NCI-H1436 (cell line): ENCODE data around the gene DPEP2NB.
A peak's percentile ranks its signal among the peaks of the same experiment; 100 is the strongest.
"Not testable (repeated sequence)": the region's sequence is repeated elsewhere in the genome, so short reads cannot be mapped to it uniquely, and the experiment has no call there.

Source experiments
- DNase-seq: peaks from one replicate; lab custom pipeline; 2025; lab: John Stamatoyannopoulos, UW

Gene DPEP2NB

DNA sequence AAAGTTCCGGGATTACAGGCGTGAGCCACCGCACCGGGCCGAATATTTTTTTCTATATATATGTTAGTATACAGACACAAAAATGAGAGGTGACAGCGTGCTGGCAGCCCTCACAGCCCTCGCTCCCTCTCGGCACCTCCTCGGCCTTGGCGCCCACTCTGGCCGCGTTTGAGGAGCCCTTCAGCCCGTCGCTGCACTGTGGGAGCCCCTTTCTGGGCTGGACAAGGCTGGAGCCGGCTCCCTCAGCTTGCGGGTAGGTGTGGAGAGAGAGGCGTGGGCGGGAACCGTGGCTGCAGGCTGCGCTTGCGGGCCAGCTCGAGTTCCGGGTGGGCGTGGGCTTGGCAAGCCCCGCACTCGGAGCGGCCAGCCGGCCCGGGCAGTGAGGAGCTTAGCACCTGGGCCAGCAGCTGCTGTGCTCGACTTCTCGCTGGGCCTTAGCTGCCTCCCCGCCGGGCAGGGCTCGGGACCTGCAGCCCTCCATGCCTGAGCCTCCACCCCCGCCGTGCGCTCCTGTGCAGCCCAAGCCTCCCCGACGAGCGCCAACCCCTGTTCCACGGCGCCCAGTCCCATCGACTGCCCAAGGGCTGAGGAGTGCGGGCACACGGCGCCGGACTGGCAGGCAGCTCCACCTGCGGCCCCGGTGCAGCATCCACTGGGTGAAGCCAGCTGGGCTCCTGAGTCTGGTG, 33.6 kb downstream of the DPEP2NB start:
- no peak for DNase-seq

DNA sequence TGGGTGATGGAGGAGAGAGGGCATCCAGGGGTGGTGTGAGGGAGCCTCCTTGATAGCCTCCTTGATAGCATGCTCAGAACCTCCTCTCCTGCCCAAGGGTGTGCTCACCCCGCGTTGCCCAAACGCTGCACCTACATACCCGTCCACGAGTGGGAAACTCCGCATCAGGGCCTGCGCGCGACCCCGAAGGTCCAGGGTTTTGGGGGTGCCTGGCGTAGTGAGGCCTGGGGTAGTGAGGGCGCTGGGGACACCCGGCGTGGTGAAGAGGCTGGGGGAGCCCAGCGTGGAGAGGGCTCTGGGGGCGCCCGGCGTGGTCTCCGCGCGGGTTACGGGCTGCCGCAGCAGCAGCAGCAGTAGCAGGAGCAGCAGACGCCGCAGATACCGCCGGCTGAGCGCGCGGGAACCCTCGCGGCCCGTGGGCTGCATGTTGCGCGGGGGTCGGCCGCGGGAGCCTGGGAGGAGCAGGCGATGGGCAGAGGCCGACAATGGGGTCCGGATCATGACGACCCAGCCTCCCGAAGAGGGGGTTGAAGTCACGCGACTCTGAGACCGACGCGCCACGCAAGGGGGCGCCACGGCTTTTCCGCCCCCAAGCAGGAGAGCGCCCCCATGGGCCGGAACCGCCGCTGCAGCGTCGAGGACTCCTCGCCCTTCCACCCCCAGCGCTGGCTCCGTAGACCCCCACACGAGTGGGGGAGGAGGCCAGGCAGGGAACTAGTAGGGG, 35.6 kb downstream of the DPEP2NB start, which contains the start of gene DPEP3:
Gene DPEP3, minus strand, starts transcription at position 545 of the 724 bp plus-strand sequence. Its CDS starts 119 bp downstream, at position 426.
- no peak for DNase-seq

DNA sequence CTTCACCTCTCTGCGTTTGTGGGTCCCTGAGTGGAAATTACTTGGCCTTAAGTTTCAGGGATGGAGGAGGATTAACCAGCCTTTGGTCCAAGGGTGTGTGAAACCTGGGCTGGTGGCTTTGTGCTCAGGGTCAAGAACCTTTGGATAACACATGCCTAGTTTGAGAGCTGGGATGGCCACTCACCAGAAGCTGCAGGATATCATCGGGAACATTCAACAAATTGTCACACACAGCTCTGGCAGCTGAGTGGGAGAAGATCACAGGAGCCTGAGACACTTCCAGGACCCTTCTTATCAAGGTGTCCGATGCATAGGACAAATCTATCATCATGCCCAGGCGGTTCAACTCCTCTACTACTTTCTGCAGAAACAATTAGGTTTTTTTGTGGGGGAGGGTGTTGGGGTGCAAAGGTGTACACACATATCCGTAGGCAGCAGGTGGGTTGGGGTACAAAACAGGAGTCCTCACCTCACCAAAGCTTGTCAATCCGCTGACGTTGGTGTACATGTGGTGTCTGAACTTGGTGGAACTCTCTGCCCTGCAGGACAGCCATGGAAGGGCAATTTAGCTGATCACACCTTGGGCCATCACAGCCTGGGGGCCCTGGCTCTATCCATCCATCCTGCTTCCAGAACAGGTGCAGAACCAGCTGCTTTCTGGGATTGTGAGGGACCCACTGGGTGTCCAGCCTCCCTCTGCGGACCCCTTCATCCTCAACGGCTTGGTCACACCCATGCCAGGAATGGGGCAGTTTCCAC, 38.1 kb downstream of the DPEP2NB start:
- DNase-seq, result no peak

DNA sequence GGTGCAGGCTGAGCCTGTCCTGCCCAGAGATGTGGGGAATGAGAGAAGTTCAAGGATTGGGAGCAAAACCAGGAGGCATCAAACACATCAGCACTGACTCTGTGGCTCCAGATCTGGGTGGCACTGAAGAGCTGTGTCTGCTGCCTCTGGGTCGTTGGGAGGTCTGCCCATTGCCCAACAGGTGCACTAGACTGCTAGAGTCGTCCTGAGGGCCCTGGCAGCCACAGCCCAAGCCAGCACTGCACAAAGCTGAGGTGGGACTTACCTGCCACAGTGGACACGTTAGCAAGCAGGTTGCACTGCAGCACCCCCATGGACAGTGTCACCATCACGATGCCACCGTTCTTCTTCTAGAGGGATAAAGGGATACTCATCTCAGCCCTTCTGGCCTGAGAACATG, 38.7 kb downstream of the DPEP2NB start:
- DNase-seq, result no peak

DNA sequence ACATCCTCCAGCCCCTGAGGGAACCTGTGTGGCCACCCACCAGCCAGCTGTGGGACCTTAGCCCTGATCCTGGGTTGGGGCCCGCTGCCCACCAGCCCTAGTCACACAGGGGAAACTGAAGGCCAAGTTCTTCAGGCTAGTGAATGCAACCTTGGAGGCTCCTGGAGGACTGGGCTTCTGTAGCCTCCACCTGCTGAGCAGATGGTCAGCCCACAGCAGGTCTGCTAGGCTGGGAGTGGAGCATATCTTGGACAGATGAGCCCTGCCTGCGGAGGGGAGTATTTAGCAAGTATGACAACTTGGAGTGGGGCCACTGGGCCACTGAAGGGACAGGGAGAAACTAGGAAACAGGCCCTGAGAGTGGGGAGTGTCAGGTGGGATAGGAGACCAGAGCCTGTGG, 39.5 kb downstream of the DPEP2NB start:
- DNase-seq, result no peak

DNA sequence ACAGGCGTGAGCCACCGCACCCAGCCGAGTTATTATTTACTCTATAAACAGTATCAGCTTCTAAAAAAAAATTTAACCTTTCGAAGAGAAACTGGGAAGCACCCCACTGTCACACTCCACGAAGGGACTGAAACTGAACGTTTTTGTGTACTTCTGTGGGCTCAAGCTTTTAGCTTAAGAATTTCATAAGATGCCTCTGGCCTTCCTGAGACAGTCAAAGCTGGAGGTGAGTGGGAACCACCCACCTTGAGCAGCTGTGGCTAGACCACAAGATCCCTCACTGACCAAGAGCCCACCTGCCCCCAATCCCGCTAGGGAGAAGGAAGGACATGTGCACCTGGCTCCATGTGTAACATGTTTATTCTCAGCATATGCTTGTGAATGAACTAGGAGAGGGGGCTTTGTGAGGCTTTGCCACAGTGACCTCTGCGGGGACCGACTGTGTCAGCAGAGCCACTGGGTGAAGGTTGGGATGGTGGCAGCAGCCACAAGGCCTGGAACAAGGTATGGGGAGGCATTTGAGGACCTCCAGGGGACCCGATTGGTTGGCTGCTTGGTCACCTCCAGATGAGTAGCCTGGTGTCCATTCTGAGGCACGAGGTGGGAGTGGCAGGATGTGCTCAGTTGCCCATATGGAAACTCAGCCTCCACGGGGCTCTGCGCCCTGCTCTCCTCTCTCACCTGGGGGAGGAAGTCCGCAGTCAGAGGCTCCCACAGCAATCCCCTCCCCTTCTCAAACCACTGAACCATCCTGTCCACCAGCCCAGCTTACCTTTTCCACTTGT, 40.2 kb downstream of the DPEP2NB start:
- DNase-seq, result no peak

DNA sequence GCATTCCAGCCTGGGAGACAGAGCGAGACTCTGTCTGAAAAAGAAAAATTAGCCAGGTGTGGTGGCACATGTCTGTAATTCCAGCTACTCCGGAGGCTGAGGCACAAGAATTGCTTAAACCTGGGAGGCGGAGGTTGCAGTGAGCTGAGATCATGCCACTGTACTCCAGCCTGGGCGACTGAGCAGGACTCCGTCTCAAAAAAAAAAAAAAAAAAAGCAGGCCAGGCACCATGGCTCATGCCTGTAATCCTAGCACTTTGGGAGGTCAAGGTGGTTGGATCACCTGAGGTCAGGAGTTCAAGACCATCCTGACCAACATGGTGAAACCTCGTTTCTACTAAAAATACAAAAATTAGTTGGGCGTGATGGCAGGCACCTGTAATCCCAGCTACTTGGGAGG, 43.4 kb downstream of the DPEP2NB start:
- DNase-seq, result not testable (repeated sequence)

DNA sequence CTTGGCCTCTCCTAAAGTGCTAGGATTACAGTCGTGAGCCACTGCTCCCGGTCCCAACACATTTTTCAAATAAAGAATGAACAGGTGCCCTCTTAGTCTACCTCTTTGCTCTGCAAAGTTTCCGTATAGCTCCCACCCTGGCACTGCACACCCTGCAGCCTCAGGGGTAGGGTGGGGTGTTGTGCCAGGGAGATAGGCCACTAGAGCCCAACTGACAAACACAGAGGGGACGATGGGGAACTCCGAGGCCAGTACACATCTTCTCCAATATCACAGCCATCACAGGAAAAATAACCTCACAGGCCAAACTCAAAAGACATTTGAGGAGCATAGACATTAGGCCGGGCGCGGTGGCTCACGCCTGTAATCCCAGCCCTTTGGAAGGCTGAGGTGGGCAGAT, 44.6 kb downstream of the DPEP2NB start:
- DNase-seq, result no peak

DNA sequence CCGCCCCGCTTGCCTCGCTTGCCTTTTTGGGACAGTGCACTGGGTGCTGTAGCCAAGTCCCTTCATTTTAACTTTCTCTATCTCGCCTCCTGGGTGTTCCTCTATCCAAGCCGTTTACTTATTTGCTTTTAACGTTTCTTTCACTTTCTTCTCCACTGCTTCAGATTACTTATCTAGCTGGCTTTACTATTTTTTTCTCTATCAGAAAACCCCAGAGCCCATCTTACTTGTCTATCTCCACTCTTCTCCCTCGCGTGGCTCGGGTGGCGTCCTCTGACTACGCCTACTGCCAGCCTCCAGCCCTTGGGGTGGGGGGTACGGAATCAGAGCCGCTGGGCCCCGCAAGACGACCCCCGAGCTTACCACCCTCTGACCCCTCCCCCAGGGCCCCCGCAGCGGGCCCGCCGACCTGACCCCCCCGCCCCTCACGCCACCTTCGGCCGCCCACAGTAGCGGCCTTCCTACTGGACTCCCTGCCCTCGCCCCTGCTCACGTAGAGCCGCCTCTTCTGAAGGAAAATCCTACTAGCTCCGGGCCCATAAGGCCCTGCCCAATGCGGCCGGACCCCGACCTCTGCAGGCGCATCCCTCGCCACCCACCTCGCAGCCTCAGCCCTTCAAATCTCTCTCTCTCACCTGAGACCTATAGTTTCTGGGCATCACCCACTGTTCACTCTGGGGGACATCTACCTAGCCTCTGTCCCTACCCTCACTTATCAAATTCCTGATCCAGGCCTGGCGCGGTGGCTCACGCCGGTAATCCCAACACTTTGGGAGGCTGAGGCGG, 46.3 kb downstream of the DPEP2NB start:
- DNase-seq, result no peak

DNA sequence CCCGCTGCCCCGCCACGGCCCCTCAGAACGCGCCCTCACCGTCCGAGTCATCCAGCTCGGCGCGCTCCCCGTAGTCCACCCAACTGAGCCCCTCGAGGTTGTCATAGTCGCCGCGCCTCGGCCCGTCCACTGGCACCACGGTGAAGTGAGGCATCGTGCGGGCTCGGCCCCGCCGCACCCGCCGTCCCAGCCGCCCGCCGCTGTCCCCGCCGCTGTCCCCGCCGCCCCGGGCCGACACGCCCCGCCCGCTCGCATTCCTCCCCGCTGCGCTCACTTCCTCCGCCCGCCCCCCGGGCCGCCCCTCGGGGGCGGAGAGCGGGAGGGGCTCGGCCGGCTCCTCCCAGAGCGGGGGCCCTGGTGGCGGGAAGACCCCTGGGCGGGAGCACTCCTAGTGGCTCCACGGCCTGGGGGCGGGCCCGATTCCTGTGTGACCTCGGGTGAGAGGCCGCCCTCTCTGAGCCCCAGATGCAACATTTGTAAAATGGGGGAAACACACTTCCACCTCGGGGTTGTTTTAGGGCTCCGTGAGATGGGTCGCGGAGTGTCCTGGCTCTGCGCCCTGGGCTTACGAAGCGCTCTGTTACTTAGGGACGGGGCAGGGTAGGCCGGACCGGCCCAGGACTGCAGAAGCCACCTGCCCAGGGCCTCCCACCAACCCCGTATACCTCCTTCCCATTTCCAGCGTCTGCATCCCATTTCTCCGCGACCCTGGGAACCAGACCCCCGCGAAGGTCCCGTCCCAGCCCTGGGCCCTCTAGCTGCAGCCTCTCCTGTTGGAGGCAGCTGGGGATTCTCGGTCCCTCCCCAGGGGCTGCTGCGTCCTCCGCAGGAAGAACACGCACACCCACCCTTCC, 47.1 kb downstream of the DPEP2NB start, which contains the start of gene SLC12A4:
Gene SLC12A4, minus strand, starts transcription at position 238 of the 854 bp plus-strand sequence. Its CDS starts 84 bp downstream, at position 154.
- peak; percentile 77 for DNase-seq

DNA sequence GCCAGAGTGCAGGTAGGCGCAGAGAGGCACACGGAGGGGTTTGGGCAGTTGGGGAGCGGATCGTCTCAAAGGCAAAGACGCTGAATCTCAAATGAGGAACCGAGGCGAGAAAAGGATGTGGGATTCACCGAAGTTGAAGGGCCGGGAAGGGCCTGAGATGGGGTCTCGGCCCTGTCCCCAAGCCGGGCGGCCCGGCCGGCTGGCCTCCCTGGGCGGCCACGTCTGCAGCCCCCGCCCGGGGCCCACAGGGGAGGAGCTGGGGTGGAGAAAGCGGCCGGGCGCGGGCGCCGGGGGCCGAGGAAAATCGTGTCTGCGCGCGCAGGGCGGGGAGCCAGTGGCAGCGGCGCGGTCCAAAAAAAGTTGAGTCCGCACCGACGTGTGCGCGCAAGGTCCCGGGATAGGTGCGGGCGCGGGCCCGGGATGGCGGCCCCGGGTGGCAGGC, 47.7 kb downstream of the DPEP2NB start:
- DNase-seq, result no peak

DNA sequence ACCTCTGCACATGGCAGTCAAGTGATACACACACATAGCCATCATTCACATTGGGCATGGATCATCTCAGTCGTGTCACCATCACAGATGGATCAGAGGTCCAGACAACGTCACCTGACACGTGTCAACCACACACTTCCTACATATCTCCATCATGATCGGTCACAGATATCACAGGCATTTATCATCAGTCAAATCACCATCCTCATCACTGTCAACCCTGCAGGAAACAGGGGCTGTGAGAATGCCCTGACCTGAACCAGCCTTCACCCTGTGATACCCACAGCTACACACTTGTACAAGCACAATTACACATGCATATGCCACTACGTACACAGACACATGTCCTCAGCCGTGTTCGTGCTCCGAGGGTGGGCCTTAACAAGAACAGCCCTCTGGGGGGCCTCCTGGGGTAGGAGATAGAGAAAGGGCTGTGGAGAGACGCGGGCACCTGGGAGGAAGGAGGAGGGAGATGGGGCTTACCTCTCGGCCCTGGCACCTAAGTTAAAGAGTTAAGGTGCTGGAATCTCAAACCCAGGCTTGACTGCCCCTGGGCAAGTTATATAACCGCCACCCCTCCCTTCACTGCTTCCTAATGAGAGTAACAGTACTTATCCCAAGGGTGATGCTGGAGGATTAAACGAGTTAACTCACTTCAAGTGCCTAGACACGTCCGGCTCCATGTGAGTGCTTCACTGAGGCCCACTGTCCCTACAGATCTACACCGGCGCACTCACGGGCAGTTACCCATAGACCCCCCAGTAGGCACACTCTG, 48.3 kb downstream of the DPEP2NB start:
- DNase-seq, result no peak

DNA sequence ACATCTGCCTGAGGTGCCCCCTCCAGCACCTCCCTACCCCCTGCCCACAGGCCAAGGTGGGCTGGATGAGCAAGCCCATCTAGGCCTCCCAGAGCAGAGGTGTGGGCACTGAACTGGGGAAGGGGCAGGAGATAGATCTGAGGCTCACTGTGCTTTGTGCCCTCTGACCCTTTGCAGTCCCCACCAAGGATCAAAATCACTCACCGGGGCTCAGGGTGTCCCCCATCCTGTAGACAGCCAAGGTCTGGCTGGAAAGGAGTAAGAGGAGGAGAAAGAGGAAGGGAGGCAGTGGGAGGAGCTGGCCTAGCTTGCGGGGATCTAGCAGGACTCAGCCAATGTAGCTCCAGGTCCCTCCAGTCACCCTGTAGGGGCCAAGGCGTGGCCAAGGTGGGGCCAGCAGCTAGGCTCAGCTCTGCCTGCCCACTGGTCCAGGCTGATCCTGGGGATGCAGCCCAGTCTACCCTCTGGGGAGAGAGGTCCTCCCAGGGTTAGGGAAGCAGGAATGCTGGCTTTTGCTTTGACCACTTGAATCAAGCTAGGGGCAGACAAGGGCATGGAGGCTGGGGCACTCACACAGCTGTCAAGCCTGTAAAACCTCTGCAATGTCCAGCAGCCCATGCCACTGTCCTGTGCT, 49.0 kb downstream of the DPEP2NB start:
- DNase-seq, result no peak

DNA sequence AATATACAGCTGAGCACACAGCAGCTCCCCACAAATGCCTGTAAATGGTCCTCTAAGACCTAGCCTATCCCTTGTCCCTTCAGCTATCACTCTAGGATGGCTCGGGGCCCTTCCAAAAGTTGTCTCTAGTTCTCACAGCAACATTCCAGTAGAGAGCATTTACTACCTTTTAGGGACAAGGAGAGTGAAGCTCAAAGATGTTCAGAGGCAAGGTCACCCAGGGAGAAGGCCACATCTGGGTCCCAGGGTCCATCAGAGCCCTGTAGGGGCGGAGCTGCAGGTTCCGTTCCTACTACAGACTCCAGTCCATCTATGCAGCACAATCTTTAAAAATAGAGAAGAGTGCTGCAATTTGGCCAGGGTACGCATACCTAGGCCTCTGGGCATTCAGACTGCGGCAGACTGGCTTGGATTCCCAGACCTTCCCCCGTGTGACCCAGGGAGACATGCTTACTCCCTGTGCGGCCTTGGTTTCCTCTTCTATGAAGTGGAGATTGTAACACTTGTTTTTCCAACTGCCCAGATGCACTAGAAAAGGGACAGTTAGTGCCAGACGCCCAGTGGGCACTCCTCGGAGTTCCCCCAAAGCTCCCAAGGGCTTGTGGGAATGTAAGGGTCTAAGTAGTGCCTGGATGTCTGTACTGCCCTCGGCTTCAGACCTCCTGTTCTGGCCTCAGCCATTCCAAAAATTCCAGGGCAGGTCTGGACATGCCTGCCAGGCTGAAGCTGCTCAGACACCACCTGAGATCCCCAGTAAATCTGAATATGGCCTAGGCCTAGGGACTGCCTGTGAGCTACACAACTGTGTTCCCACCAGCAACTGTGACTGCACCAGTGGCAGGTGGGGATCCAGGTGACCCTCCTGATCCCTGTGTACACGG, 49.8 kb downstream of the DPEP2NB start:
- no peak for DNase-seq

DNA sequence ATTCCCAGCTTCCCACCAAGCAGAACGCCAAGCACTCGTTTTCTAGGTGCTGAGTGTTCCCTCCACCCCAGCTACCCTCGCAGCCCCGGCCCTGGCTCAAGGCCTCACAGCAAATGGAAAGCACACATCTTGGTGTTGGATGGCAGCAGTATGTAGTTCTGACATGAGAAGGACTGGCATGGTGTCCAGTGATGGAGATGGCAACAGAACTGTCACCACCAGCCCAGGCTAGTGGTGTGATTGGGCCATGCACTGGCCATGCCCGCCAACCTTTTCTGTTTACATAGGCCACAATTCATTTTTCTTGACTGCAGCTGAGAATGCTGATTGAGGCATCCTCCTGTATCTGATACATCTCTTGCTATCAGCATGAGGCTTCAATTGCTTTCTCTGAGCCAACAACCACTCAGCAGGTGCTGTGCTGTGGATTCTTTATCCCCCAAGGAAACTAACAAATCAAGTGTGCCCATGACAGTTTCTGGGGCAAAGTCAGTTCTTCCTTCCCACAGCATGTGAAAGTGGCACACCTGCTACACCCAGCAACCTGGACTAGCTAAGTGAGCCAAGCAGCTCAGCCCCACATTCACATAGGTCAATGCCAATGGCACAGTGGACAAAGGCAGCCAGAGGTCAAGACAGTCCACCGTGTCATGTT, 51.1 kb downstream of the DPEP2NB start:
- no peak for DNase-seq

DNA sequence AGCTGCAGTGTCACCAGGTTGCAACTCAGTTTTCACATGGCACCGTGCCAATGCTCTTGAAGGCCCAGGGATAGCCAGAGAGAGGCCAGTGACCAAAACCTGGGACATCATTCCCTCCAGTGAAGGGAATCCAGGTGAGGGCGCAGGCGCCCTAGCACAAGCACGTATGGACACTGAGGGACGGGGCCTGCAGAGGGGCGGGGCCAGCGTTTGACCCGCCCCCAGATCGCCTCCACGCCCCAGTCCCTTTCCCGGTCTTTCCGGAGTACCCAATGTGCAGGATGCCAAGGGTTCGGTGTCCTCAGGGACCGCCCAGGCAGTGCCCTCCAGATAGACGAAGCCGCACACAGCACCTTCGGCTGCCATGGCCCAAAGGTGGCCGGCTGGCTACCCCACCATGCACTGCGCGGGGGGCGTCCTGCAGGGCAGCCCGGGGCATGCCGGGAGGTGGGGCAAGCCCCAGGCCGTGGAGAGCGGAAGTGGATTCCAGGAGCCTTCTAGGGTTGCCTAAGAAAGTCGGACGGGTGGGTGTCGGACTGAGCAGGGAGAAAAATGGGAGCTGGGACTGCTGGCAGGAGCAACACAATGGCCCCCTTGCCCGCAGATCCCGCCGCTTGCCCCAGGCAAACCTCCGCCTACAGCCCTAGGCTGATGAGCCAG, 51.9 kb downstream of the DPEP2NB start:
- DNase-seq, result no peak
